GM10266 (cell line): Measurements from ENCODE around the gene HERC4.
"Not testable (repeated sequence)": the region's sequence is repeated elsewhere in the genome, so short reads cannot be mapped to it uniquely, and the experiment has no call there.

ENCODE experiments used
- DNase-seq: peaks from one replicate; pipeline ENCODE4 v3.0.0; 2012; ENCODE audit errors: extremely low spot score
- TF ChIP-seq, protein P1 (sequence below): IDR thresholded peaks from 2 replicates; pipeline ENCODE4 v1.5.1; 2012; ENCODE audit warnings: mild to moderate bottlenecking, low read depth; ENCODE audit not compliant: control insufficient read depth, insufficient read depth; ENCODE audit errors: missing control alignments

Gene HERC4

DNA sequence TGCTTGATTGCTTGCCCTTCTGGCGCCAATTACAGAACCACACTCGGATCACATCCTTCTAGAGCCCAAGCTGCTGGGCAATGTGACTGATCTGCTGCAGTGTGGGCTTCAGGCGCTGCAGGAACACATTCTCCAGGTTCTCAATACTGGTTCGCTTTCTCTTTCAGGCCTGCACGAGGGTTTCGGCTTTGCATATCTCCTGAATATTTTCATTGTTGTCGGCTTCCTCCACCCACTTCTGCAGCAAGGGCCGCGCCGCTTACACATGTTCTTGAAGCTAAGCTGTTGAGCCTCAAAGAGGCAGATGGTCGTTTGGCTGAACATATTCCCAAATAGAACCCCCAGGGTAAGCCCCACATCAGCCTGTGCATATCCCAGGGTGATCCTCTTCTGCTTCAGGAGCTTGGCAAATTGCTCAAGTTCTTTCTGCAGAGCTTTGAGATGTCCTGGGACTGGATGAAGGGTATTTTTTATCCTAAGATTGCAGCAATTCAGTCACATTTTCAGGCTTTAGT lies 64.6 kb downstream of the HERC4 start:
- no peak for DNase-seq
- TF ChIP-seq, protein P1, sequence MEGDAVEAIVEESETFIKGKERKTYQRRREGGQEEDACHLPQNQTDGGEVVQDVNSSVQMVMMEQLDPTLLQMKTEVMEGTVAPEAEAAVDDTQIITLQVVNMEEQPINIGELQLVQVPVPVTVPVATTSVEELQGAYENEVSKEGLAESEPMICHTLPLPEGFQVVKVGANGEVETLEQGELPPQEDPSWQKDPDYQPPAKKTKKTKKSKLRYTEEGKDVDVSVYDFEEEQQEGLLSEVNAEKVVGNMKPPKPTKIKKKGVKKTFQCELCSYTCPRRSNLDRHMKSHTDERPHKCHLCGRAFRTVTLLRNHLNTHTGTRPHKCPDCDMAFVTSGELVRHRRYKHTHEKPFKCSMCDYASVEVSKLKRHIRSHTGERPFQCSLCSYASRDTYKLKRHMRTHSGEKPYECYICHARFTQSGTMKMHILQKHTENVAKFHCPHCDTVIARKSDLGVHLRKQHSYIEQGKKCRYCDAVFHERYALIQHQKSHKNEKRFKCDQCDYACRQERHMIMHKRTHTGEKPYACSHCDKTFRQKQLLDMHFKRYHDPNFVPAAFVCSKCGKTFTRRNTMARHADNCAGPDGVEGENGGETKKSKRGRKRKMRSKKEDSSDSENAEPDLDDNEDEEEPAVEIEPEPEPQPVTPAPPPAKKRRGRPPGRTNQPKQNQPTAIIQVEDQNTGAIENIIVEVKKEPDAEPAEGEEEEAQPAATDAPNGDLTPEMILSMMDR = no peak

DNA sequence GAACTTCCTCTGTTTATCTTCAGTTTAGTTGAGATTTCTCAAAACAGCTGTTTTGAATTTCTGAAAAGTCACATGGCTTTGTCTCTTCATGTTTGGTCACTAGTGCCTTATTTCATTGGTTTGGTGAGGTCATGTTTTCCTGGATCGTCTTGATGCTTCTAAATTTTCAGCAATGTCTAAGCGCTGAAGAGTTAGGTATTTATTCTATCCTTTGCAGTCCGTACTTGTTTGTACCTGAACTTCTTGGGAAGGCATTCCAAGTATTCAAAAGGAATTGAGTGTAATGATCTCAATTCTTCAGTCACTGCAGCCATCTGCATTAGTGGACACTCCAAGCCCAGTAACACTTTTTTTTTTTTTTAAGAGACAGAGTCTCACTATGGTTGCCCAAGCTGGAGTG lies 67.7 kb downstream of the HERC4 start:
- no peak for DNase-seq
- TF ChIP-seq, protein P1 = no peak

DNA sequence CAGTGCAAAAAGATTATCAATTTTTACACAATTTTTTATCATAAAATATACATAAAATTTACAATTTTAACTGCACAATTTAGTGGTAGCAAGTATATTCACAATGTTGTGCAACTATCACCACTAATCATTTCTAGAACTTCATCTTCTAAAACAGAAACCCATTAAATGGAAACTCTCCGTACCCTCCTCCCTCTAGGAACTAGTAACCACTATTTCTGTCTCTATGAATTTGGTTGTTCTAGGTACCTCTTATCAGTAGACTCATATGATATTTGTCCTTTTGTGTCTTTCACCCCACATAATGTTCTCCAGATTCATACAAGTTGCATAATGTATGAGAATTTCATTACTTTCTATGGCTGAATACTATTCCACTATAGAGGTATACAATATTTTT lies 73.5 kb downstream of the HERC4 start:
- no peak for DNase-seq
- TF ChIP-seq, protein P1 = no peak

DNA sequence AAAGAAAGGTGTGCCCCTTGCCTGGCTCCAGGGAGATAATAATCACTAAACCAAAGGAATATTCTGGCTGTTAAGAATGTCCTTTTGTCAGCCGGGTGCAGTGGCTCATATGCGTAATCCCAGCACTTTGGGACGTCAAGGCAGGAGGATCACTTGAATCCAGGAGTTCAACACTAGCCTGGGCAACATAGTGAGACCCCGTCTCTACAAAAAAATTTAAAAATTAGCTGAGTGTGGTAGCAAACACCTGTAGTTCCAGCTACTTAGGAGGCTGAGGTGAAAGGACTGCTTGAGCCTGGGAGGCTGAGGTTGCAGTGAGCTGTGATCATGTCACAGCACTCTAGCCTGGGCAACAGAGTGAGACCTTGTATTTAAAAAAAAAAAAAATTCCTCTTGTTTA lies 74.1 kb downstream of the HERC4 start:
- TF ChIP-seq, protein P1 = no peak
- DNase-seq = no peak

DNA sequence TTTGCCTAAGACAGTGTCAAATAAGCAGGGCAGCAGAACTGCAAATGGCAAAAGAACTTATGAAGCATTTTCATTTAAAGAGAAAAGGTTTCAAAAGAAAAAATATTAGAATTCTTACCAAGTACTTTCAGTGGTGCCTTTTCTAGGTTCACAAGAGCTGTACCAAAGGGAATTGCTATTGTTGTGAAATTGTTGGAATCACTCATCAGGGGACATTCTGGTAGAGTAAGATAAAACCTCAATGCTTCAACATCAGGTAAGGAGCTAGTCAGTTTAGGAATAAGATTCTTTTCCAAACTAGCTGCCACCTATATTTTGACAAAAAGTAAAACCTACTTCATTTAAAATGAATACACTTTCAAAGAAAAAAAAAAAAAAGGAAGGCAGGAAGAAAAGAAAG lies 85.0 kb downstream of the HERC4 start:
- TF ChIP-seq, protein P1 = no peak
- DNase-seq = no peak

DNA sequence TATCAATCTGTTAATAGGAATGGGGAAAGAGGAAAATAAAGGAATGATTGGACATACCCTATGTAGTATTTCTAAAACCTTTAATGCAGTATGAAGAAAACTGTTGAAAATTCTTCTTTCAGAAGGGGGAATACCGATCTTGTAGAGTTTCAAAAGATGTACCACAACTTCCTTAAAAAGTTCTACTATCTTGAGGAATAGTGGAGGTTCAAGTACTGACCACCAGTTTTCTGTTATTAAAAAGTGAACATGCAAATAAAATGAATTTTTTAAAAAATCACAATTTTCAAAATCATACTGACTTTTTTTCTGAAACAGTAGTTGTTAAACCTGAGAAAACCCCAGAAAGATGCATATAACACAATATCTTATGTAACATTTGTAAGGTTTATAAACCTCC lies 86.5 kb downstream of the HERC4 start:
- DNase-seq = no peak
- TF ChIP-seq, protein P1 = no peak

DNA sequence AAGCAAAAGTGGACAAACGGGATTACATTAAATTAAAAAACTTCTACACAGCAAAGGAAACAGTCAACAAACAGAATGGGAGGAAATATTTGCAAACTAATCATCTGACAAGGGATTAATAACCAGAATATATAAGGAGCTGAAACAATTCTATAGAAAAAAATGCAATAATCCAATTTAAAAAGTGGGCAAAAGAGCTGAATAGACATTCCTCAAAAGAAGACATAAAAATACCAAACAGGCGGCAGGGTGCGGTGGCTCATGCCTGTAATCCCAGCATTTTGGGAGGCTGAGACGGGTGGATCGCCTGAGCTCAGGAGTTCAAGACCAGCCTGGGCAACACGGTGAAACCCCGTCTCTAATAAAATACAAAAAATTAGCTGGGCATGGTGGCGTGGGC lies 92.5 kb downstream of the HERC4 start:
- DNase-seq = not testable (repeated sequence)

DNA sequence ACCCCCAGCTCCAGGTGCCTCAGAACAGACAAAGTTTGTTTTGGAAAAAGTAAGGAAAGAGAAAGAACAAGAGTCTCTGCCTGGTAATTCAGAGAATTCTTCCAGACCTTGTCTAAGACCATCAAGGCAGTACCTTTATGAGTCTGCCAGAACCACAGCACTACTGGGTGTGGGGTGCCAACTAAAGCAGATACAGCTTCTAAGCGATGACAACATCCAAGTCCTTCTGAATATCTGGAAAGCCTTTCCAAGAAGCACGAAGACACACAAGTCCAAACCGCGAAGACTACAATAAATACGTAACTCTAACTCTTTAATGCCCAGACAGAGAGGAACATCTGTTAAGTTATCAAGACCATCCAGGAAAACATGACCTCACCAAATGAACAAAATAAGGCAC lies 96.3 kb downstream of the HERC4 start:
- no peak for DNase-seq
- TF ChIP-seq, protein P1 = no peak
